OCI-LY3 (cell line): ENCODE measurements around the gene JADE3.
A peak's percentile ranks its signal among the peaks of the same experiment; 100 is the strongest.

Experiments used
- EZH2phosphoT487 ChIP-seq: fragments of 200-600 bp; shearing (Covaris generic); IDR thresholded peaks from 2 replicates; pipeline ENCODE4 v1.6.1; 2018; ENCODE audit warnings: antibody characterized with exemption, mixed run types, low read depth
- TF ChIP-seq, protein P1 (sequence below): fragments of 200-600, 300-600 bp; sonication (generic); IDR thresholded peaks from 2 replicates; pipeline ENCODE4 v1.5.1; 2014; ENCODE audit warnings: antibody characterized with exemption, low read length, low read depth

GRCh38 chrX:46978341-46979291 is 66.4 kb downstream of the JADE3 start:
- TF ChIP-seq, protein P1, sequence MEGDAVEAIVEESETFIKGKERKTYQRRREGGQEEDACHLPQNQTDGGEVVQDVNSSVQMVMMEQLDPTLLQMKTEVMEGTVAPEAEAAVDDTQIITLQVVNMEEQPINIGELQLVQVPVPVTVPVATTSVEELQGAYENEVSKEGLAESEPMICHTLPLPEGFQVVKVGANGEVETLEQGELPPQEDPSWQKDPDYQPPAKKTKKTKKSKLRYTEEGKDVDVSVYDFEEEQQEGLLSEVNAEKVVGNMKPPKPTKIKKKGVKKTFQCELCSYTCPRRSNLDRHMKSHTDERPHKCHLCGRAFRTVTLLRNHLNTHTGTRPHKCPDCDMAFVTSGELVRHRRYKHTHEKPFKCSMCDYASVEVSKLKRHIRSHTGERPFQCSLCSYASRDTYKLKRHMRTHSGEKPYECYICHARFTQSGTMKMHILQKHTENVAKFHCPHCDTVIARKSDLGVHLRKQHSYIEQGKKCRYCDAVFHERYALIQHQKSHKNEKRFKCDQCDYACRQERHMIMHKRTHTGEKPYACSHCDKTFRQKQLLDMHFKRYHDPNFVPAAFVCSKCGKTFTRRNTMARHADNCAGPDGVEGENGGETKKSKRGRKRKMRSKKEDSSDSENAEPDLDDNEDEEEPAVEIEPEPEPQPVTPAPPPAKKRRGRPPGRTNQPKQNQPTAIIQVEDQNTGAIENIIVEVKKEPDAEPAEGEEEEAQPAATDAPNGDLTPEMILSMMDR, result peak; percentile 74
- no peak for TF ChIP-seq EZH2phosphoT487
